ENCODE data around the gene AOC2.

The AOC2 gene

DNA sequence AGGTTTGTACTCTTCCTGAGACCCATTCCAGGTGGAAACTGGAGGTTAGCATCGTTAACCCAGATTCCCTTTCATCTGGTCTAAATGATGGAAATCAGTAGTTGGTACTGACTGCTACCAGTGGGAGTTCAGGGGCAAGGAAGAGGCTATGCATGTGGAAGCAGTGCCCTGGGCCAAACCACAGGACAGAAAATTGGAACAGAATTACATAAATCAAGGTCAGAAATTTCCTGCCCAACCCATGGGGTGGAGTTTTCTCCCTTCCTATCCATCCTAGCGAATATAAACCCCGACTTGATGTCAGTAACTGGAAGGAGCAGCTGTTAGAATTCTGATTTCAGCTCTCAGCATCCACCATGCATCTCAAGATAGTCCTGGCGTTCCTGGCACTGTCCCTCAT is at the start of gene AOC2:
TSS of gene AOC2 (plus strand) at position 310 of the 400 bp plus-strand sequence. CDS start at position 357, 47 bp downstream.
- in situ Hi-C loops (cut with HindIII; ENCODE audit: low sequenced_read_pairs), result no loop called here

GRCh38 chr17:42795061-42795460 is 49.3 kb upstream of the AOC2 start:
- in situ Hi-C loops (cut with HindIII; ENCODE audit: low sequenced_read_pairs), result no loop called here

DNA sequence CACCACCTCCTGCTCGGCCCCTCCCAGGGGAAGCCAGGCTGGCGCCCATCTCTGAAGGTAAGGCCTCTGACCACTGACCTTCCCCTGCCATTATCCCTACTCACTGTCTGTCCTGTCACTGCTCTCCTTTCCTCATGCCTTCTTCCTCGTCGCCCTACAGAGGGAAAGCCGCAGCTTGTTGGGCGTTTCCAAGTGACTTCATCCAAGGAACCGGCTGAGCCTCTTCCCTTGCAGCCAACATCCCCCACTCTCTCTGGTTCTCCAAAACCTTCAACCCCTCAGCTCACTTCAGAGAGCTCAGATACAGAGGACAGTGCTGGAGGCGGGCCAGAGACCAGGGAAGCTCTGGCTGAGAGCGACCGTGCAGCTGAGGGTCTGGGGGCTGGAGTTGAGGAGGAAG is 48.9 kb upstream of the AOC2 start:
- in situ Hi-C loops (cut with HindIII; ENCODE audit: low sequenced_read_pairs), result no loop called here

DNA sequence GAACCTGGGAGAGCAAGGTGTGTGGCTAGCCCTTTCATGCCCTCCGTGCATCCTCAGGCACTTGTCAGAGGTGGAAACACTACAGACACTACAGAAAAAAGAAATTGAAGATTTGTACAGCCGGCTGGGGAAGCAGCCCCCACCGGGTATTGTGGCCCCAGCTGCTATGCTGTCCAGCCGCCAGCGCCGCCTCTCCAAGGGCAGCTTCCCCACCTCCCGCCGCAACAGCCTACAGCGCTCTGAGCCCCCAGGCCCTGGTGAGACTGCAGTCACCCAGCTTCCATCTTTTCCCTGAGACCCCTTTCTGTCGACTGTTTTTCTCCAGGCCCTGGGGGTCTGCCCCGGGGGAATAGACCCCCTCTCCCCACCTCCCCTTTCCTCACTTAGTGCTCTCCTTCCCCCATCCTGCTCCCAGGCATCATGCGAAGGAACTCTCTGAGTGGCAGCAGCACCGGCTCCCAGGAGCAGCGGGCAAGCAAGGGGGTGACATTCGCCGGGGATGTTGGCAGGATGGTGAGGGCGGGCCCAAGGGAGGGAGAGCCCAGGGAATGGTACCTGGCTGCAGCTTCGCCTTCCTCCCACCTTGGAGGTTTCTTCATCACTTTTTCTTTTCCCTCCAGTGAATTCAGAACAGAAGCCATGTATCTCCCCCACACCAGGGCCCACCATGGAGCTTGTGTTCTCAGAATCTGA is 48.2 kb upstream of the AOC2 start:
- in situ Hi-C loops (cut with HindIII; ENCODE audit: low sequenced_read_pairs), result no loop called here

DNA sequence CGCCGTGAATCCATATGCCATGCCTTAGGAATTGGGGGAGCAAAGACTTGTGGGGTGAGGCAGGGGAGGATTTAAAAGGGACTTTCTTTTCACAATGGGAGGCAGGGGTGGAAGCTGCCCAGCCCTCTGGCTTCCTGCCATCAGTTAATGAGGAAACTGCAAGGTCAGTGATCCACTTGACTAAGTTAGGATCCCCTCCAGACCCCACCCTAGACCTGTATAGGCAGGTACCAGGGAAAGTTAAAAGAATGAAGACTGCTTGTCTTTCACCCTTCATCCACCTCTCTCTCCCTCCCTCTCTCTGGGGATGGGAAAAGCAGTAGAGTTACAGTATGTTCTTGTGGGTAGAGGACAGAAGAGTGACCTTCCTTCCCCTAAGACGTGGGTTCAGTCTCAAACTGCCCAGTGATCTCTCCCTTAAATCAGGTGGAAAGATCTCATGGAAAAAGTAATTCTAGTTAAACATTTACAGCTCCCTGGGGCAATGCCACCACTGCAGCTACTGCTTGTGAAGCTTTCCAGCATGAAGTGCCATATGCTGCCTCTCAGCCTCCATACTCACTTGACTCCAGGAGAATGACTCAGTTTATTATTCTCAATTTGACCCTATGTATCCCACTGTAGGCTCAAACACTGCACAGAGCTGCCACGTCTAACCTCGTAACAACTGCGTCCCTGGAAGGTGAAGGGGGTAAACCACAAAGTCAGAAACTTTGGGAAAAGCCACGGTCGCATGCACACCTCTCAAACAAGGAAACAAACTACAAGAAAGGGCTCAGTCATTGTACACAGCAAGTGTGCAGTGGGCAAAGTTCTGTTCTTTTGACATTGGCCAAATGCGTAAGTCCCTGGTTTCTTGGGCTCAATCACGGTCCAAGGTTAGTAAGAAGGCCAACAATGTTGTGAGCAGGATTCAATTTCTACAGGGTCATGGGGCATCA is 47.0 kb upstream of the AOC2 start:
- in situ Hi-C loops (cut with HindIII; ENCODE audit: low sequenced_read_pairs), result no loop called here

DNA sequence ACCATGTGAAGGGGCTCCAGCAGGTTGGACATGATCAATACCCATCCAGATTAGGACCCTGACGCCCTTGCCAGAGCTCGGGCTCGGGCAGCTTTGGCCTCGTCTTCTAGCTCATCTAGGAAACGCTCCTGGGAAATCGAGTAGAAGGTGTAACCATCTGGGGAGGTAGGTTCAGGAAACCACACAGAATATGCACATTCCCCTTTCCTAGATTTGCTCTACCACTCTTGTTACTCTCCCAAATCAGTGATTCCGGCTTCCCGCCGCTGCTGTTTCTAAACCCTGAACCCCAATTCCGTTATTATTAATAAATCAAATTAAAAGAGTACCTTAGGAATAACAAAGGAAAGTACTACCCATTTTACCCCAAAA is 46.4 kb upstream of the AOC2 start:
- in situ Hi-C loops (cut with HindIII; ENCODE audit: low sequenced_read_pairs), result no loop called here

DNA sequence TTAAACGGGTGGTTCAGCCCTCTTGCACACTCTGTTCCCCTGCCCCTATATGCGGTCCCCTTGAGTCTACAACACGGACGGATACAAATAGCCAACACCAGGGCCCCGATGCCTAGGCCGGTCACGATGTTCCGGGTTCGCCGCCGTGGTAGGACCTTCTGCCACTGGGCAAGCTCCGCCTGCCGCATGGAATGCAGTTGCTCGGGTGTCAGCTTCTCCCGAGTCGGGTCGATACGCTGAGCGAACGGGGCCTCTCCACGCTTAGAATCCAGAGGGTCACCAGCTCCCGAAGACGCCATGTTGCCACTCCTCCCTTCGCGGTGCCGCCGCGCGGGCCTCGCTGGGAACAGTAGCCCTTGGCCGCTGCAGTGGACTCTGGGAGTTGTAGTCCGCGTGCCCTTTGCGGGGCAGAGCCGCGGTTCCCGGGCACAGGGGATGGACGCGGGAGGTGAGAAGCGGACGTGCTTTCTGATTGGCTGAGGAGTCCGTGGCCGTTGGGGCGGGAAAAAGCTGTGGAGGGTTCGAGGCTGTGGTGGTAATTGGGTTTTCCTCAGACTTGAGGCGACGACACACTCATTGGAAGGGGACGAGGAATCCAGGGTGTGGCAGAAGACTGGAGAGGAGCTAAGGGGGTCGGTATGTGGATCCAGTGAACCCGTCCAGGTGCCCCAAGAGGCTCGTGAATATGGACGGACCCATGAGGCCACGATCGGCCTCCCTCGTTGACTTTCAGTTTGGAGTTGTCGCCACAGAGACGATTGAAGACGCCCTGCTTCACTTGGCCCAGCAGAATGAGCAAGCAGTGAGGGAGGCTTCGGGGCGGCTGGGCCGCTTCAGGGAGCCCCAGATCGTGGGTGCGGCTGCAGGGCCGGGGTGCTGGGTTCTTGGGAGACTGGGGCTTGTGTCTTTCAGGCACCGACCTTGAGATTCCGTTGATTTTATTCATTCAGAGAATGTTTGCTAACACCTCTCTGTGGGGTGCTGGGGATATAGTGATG is 45.7 kb upstream of the AOC2 start, which contains the start of the genes CNTD1 and COA3:
TSS of gene CNTD1 (plus strand) at position 479 of the 998 bp plus-strand sequence. CDS start at position 686, 207 bp downstream.
TSS of gene COA3 (minus strand) at position 322 of the 998 bp plus-strand sequence. CDS start at position 299, 23 bp downstream.
- in situ Hi-C loops (cut with HindIII; ENCODE audit: low sequenced_read_pairs), result no loop called here

DNA sequence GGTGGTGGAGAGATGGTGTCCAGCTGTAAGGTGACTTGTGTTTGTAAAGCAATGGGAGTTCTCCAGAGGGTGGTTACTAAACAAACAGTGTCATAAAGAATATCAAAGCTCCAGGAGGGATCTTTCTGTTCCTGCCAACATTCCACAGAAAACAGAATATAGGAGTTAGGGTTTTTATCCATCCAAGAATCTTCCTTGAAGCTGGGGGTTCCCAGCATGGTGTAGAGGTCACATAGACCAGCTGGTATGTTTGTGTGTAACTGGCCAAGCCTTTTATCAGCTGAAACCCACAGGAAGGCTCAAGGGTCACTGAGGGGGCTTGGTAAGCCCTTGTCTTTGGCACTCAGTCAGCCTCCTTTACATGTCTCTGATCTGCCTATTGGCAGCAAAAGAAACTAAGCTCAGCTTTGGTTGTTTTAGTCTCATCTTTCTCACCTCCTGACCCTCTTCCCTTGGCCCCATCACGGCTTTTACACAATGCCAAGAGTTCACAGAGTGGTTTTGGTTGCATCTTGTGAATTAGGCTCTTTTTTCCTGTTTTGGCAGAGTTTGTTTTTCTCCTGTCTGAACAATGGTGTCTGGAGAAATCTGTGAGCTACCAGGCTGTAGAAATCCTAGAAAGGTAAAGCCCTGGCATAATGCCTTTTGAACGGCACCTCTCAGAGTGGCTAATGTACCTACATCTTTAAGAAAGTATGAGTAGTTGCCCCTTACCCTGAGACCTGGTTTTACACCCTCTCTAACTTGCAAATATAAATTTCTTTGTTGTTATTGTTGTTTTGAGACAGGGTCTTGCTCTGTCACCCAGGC is 41.1 kb upstream of the AOC2 start:
- in situ Hi-C loops (cut with HindIII; ENCODE audit: low sequenced_read_pairs), result no loop called here

DNA sequence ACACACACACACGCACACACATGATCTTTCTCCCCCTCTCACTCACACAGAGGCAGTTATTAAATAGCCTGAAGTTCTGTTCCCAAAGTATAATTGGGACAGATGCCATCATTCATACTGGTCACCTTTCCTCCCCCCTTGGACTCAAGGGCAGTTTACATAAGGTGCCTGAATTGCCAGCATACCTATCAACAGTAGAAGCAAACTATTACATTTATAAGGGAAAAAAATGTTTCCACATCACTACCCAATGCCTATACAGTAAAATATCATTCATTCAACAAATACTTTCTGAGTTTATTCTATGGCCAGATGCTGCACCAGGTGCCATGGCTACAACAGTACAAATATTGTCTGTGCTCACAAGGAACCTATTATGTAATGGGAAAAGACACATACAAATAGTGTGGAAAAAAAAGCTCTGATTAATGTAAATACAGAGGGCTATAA is 39.4 kb upstream of the AOC2 start:
- in situ Hi-C loops (cut with HindIII; ENCODE audit: low sequenced_read_pairs), result no loop called here

GRCh38 chr17:42806249-42806648 is 38.1 kb upstream of the AOC2 start:
- in situ Hi-C loops (cut with HindIII; ENCODE audit: low sequenced_read_pairs), result no loop called here

- in situ Hi-C loops (cut with HindIII; ENCODE audit: low sequenced_read_pairs), result no loop called here
Measured at GRCh38 chr17:42809250-42809649, 35.1 kb upstream of the AOC2 start.

GRCh38 chr17:42814633-42815399 is 29.6 kb upstream of the AOC2 start:
- in situ Hi-C loops (cut with HindIII; ENCODE audit: low sequenced_read_pairs), result loop anchor here (5.0 to 10.0 kb wide), 2 partner anchors 70 to 83 kb away; no protein-coding TSS in a partner anchor

- in situ Hi-C loops (cut with HindIII; ENCODE audit: low sequenced_read_pairs), result loop anchor here (10.0 kb wide), 1 partner anchor 67 kb away; no protein-coding TSS in a partner anchor
Measured at GRCh38 chr17:42817866-42818265, 26.5 kb upstream of the AOC2 start.

GRCh38 chr17:42818379-42818778 is 26.0 kb upstream of the AOC2 start:
- in situ Hi-C loops (cut with HindIII; ENCODE audit: low sequenced_read_pairs), result loop anchor here (10.0 kb wide), 1 partner anchor 66 kb away; no protein-coding TSS in a partner anchor

DNA sequence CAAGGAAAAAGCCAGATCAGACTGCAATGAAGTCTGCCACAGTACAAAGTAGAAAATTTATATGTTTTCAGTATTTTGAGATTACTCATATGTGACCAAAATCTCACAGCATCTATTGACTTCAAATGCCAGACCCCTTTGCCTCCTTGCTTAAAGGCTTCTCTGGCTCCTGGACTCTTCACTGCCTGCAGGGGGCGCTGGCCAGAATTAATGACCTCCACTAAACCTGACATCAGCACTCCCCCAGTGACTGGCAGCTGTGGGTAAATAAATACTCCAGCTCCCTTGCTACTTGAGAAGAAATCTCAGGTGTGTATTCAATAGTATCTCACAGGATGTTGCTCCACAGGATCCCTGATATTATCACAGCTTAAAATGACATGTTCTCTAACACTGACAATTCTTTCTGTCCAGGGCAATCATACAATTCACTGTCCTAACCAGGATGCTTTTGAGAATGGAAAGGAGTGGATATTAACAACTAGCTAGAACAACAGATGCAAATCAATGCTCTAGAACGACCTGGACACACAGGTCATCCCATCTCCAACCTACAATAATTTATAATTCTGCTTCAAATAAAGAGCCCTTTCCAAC is 24.3 kb upstream of the AOC2 start:
- in situ Hi-C loops (cut with HindIII; ENCODE audit: low sequenced_read_pairs), result loop anchor here (10.0 kb wide), 1 partner anchor 65 kb away; no protein-coding TSS in a partner anchor

GRCh38 chr17:42821176-42821575 is 23.2 kb upstream of the AOC2 start:
- in situ Hi-C loops (cut with HindIII; ENCODE audit: low sequenced_read_pairs), result no loop called here

DNA sequence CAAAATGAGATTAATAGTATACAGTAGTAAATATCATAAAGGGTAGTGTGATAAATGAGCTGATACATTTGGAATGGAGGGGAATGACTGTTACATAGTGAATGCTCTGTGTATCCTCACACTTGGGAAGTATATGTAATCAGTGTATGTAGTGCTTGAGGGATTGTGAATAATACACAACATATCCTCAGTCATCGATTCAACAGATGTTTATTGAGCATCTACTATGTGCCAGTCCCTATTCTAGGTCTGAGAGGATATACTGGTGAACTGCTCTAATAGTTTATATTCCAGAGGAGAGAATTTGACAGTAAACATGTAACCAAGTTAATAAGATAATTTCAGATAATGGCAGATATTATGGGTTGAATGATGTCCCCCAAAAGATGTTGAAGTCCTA is 16.9 kb upstream of the AOC2 start:
- in situ Hi-C loops (cut with HindIII; ENCODE audit: low sequenced_read_pairs), result no loop called here

GRCh38 chr17:42830971-42831370 is 13.4 kb upstream of the AOC2 start:
- in situ Hi-C loops (cut with HindIII; ENCODE audit: low sequenced_read_pairs), result no loop called here

All from endothelial cell of hepatic sinusoid (primary cell).